Mesodermal cell (in vitro differentiated cells): ENCODE data around the gene GXYLT2.

Experiments used
- H3K27ac ChIP-seq: 2 replicates; pipeline ENCODE4 v1.7.0; 2013; ENCODE audit warnings: mild to moderate bottlenecking, low read depth, low read length, moderate library complexity; ENCODE audit not compliant: severe bottlenecking
- H3K36me3 ChIP-seq: 2 replicates; pipeline ENCODE4 v1.7.1; 2013; ENCODE audit warnings: mild to moderate bottlenecking, low read length, moderate library complexity; ENCODE audit not compliant: control insufficient read depth, insufficient read depth
- H3K4me1 ChIP-seq: one replicate; pipeline ENCODE4 v1.7.1; 2013; ENCODE audit warnings: mild to moderate bottlenecking, low read length; ENCODE audit not compliant: insufficient read depth, control insufficient read depth, poor library complexity, severe bottlenecking
- H3K4me3 ChIP-seq: 2 replicates; pipeline ENCODE4 v1.7.0; 2013; ENCODE audit warnings: low read length, control low read depth, mild to moderate bottlenecking; ENCODE audit not compliant: insufficient read depth, poor library complexity, severe bottlenecking; ENCODE audit errors: extremely low read depth
- H3K9me3 ChIP-seq: 2 replicates; pipeline ENCODE4 v1.7.1; 2013; ENCODE audit warnings: mild to moderate bottlenecking, low read length, moderate library complexity; ENCODE audit not compliant: control insufficient read depth
- WGBS, 2 experiments: methylation state at CpG; one replicate each; pipeline ENCODE4 v1.1.5; 2013; ENCODE audit warnings: missing lambda C conversion rate in 2 of 2; ENCODE audit not compliant: insufficient coverage in 2 of 2; 5-methylcytosine and 5-hydroxymethylcytosine counted together

GXYLT2 gene

GRCh38 chr3:72957297-72957696, 69.5 kb downstream of the GXYLT2 start:
- Histone ChIP-seq H3K9me3 (no peaks in the 10 kb centered on the region), H3K4me3 (no peak overlapping the region), H3K36me3 (peaks cover 4% of the 10 kb centered on the region), H3K27ac (peak overlapping the region; percentile 57), H3K4me1 (no peaks in the 10 kb centered on the region)
- 61 to 73% methylated on average over 4 to 6 of the region's 8 CpGs for WGBS, 2 experiments

- WGBS, 2 experiments, result 94% methylated on average over 3 to 4 of the region's 5 CpGs
- Histone ChIP-seq H3K27ac (no peak overlapping the region), H3K4me1 (no peaks in the 10 kb centered on the region), H3K4me3 (no peak overlapping the region), H3K9me3 (no peaks in the 10 kb centered on the region), H3K36me3 (peaks cover 4% of the 10 kb centered on the region)
Measured at GRCh38 chr3:72959336-72959735, 71.5 kb downstream of the GXYLT2 start.

- H3K9me3 ChIP-seq, result no peaks in the 10 kb centered on the region
- no peak overlapping the region for H3K27ac ChIP-seq
- 93 to 95% methylated on average over 6 of the region's 7 CpGs for WGBS, 2 experiments
Measured at GRCh38 chr3:72960812-72961518, 73.1 kb downstream of the GXYLT2 start.

GRCh38 chr3:72961752-72962151, 73.9 kb downstream of the GXYLT2 start:
- Histone ChIP-seq H3K27ac (no peak overlapping the region), H3K4me1 (no peaks in the 10 kb centered on the region), H3K9me3 (no peaks in the 10 kb centered on the region), H3K4me3 (no peak overlapping the region), H3K36me3 (peaks cover 4% of the 10 kb centered on the region)
- WGBS, 2 experiments, result 0 to 44% methylated on average over 1 to 2 of the region's 4 CpGs

More at GRCh38 chr3:72960812-72961518, 73.1 kb downstream of the GXYLT2 start:
- Histone ChIP-seq H3K4me3 (no peak overlapping the region), H3K36me3 (peaks cover 4% of the 10 kb centered on the region), H3K4me1 (no peaks in the 10 kb centered on the region)

GRCh38 chr3:72962317-72962716, 74.5 kb downstream of the GXYLT2 start:
- no peak overlapping the region for H3K27ac ChIP-seq

GRCh38 chr3:72964633-72965032, 76.8 kb downstream of the GXYLT2 start:
- H3K9me3 ChIP-seq, result no peaks in the 10 kb centered on the region
- no peak overlapping the region for H3K4me3 ChIP-seq
- H3K36me3 ChIP-seq, result peaks cover 12% of the 10 kb centered on the region
- no peaks in the 10 kb centered on the region for H3K4me1 ChIP-seq
- H3K27ac ChIP-seq, result no peak overlapping the region

More at GRCh38 chr3:72962317-72962716, 74.5 kb downstream of the GXYLT2 start:
- no peak overlapping the region for H3K4me3 ChIP-seq
- H3K9me3 ChIP-seq, result no peaks in the 10 kb centered on the region
- no peaks in the 10 kb centered on the region for H3K4me1 ChIP-seq
- peaks cover 2% of the 10 kb centered on the region for H3K36me3 ChIP-seq

- WGBS, 2 experiments, result 100% methylated on average over 1 of the region's 1 CpG; no CpG with 5 or more reads in 1 of the 2 experiments
- H3K27ac ChIP-seq, result no peak overlapping the region
Measured at GRCh38 chr3:72968266-72968664, 80.4 kb downstream of the GXYLT2 start.

GRCh38 chr3:72969766-72970165, 81.9 kb downstream of the GXYLT2 start:
- Histone ChIP-seq H3K27ac (no peak overlapping the region), H3K4me3 (no peak overlapping the region), H3K4me1 (peaks cover 4% of the 10 kb centered on the region), H3K9me3 (no peaks in the 10 kb centered on the region), H3K36me3 (peaks cover 12% of the 10 kb centered on the region)
- 80% methylated on average over 2 of the region's 3 CpGs; no CpG with 5 or more reads in 1 of the 2 experiments for WGBS, 2 experiments

More at GRCh38 chr3:72968266-72968664, 80.4 kb downstream of the GXYLT2 start:
- H3K36me3 ChIP-seq, result peaks cover 12% of the 10 kb centered on the region
- peaks cover 4% of the 10 kb centered on the region for H3K4me1 ChIP-seq
- H3K9me3 ChIP-seq, result no peaks in the 10 kb centered on the region
- no peak overlapping the region for H3K4me3 ChIP-seq

GRCh38 chr3:72970942-72971341, 83.1 kb downstream of the GXYLT2 start:
- 83 to 88% methylated on average over 2 of the region's 2 CpGs for WGBS, 2 experiments
- peaks cover 4% of the 10 kb centered on the region for H3K4me1 ChIP-seq
- H3K27ac ChIP-seq, result no peak overlapping the region
- peaks cover 16% of the 10 kb centered on the region for H3K36me3 ChIP-seq
- H3K9me3 ChIP-seq, result no peaks in the 10 kb centered on the region
- H3K4me3 ChIP-seq, result no peak overlapping the region

GRCh38 chr3:72972706-72973030, 84.8 kb downstream of the GXYLT2 start:
- H3K27ac ChIP-seq, result no peak overlapping the region
- peaks cover 4% of the 10 kb centered on the region for H3K4me1 ChIP-seq
- peaks cover 19% of the 10 kb centered on the region for H3K36me3 ChIP-seq
- 88 to 100% methylated on average over 1 of the region's 3 CpGs for WGBS, 2 experiments
- H3K9me3 ChIP-seq, result no peaks in the 10 kb centered on the region
- H3K4me3 ChIP-seq, result no peak overlapping the region

GRCh38 chr3:72973031-72973723, 85.3 kb downstream of the GXYLT2 start:
- WGBS, 2 experiments, result 64 to 74% methylated on average over 6 to 7 of the region's 7 CpGs
- no peak overlapping the region for H3K4me3 ChIP-seq
- H3K27ac ChIP-seq, result no peak overlapping the region

More at GRCh38 chr3:72973031-72973723, 85.3 kb downstream of the GXYLT2 start:
- H3K4me1 ChIP-seq, result peaks cover 4% of the 10 kb centered on the region
- H3K36me3 ChIP-seq, result peaks cover 14% of the 10 kb centered on the region
- no peaks in the 10 kb centered on the region for H3K9me3 ChIP-seq
